A549 (cell line): ENCODE measurements around the gene BDH1. TPM values are rescaled to one million over a fixed set of nuclear protein-coding genes. Genes with fewer than 3 reads are reported as not detected.
"Not testable (repeated sequence)": the region's sequence is repeated elsewhere in the genome, so short reads cannot be mapped to it uniquely, and the experiment has no call there.

ENCODE experiments used
- ATAC-seq, 2 experiments: fragments of 200-7000 bp in 1 of 2; fragments of >200 bp in 1 of 2; cut with Nextera tagmentation in 1 of 2; cut with Tn5 transposase in 1 of 2; 3 replicates each; pipeline versions ENCODE4 v1.8.0 to v1.9.1; 2018 to 2020; ENCODE audit warnings: mild to moderate bottlenecking in 1 of 2, moderate library complexity in 1 of 2
- CTCF ChIA-PET: fragments of 300-600 bp; sonication (Branson Sonifier 250); formaldehyde crosslinking; extraction: SDS; loops from one replicate; lab custom pipeline; 2021; ENCODE audit warnings: antibody characterized with exemption, inconsistent platforms; lab: Yijun Ruan, JAX
- POLR2A ChIA-PET: fragments of 350-600 bp; formaldehyde crosslinking; extraction: SDS; loops from one replicate; lab custom pipeline; 2021; ENCODE audit warnings: antibody characterized with exemption, inconsistent platforms; lab: Yijun Ruan, JAX
- DNase-seq, 2 experiments: peaks; one replicate each; pipeline versions ENCODE4 v3.0.0 to v3.0.0-alpha.2; 2011 to 2016; ENCODE audit warnings: low read depth in 1 of 2, low spot score in 1 of 2
- FAIRE-seq: peaks from 2 replicates; lab custom pipeline; 2011; peaks lifted over from hg19 to GRCh38; lab: Jason Lieb, UNC
- H3K27ac ChIP-seq, 2 experiments: fragments of >200 bp; sonication (Bioruptor Twin); formaldehyde crosslinking; 3 replicates each; pipeline ENCODE4 v1.5.1; 2016 to 2017
- H3K4me1 ChIP-seq: fragments of >200 bp; sonication (Bioruptor Twin); formaldehyde crosslinking; 3 replicates; pipeline ENCODE4 v1.6.1; 2016
- H3K4me2 ChIP-seq: fragments of >200 bp; sonication (Bioruptor Twin); formaldehyde crosslinking; 3 replicates; pipeline ENCODE4 v1.6.1; 2016
- H3K4me3 ChIP-seq: fragments of >200 bp; sonication (Bioruptor Twin); formaldehyde crosslinking; 3 replicates; pipeline ENCODE4 v1.5.1; 2016
- H3K9me3 ChIP-seq: fragments of >200 bp; sonication (Bioruptor Twin); formaldehyde crosslinking; 3 replicates; pipeline ENCODE4 v1.6.1; 2016
- BCL3 ChIP-seq: fragments of >200 bp; sonication (Bioruptor Twin); formaldehyde crosslinking; IDR thresholded peaks from 3 replicates; pipeline ENCODE4 v1.6.1; 2016
- CHD4 ChIP-seq: fragments of 200-600 bp; sonication (generic); IDR thresholded peaks from 2 replicates; pipeline ENCODE4 v1.6.1; 2016; ENCODE audit warnings: antibody characterized with exemption, mild to moderate bottlenecking, borderline replicate concordance
- E2F6 ChIP-seq: IDR thresholded peaks from 2 replicates; pipeline ENCODE4 v1.6.1; 2012; ENCODE audit warnings: low read depth, borderline replicate concordance
- FOSL2 ChIP-seq, 2 experiments: fragments of 450-650 bp in 1 of 2; fragments of >200 bp in 1 of 2; sonication (Bioruptor Twin) in 1 of 2; formaldehyde crosslinking; IDR thresholded peaks; 2 replicates each; pipeline versions ENCODE4 v1.5.0 to v1.6.1; 2016 to 2020; ENCODE audit warnings: mild to moderate bottlenecking in 1 of 2, moderate library complexity in 1 of 2
- HOXA7 ChIP-seq: fragments of 250-450 bp; sonication (Bioruptor Pico); IDR thresholded peaks from 2 replicates; pipeline ENCODE4 v1.5.0; 2020; ENCODE audit warnings: mild to moderate bottlenecking, moderate library complexity
- KDM5A ChIP-seq: fragments of 200-600 bp; sonication (generic); IDR thresholded peaks from 2 replicates; pipeline ENCODE4 v1.6.1; 2016; ENCODE audit warnings: antibody characterized with exemption, mild to moderate bottlenecking
- NFE2L2 ChIP-seq: fragments of 150-350 bp; conservative IDR thresholded peaks from 2 replicates; pipeline ENCODE4 v1.6.1; 2014; ENCODE audit warnings: low read length
- PHF8 ChIP-seq: fragments of 200-600 bp; sonication (generic); IDR thresholded peaks from 2 replicates; pipeline ENCODE4 v1.6.1; 2016; ENCODE audit warnings: low read depth, mild to moderate bottlenecking, antibody characterized with exemption, moderate library complexity, borderline replicate concordance
- POLR2A ChIP-seq: IDR thresholded peaks from 2 replicates; pipeline ENCODE4 v1.6.1; 2012; ENCODE audit warnings: mild to moderate bottlenecking, low read length
- POLR2AphosphoS2 ChIP-seq: conservative IDR thresholded peaks from 2 replicates; pipeline ENCODE4 v1.6.1; 2012; ENCODE audit warnings: low read length, improper control_type of control experiment, inconsistent platforms
- RFX5 ChIP-seq: fragments of 450-650 bp; IDR thresholded peaks from 2 replicates; pipeline ENCODE4 v1.7.1; 2014; ENCODE audit warnings: antibody characterized with exemption, mild to moderate bottlenecking, moderate library complexity
- RNF2 ChIP-seq: fragments of 200-600 bp; sonication (generic); IDR thresholded peaks from 2 replicates; pipeline ENCODE4 v1.6.1; 2016; ENCODE audit warnings: low read depth, mild to moderate bottlenecking, antibody characterized with exemption, moderate library complexity, borderline replicate concordance
- WGBS: methylation state at CpG from one replicate; pipeline ENCODE4 v1.1.6; 2017; ENCODE audit errors: missing lambda C conversion rate; 5-methylcytosine and 5-hydroxymethylcytosine counted together
- polyA minus RNA-seq: library from RNA; depleted of rRNA, polyadenylated mRNA; stranded (reverse); fragments of >200 nt; gene quantifications from 2 replicates; pipeline ENCODE4 v1.2.3, GENCODE V29; 2011; rRNA and poly(A)+ RNA removed
- polyA plus RNA-seq, 4 experiments: library from polyadenylated mRNA; depleted of rRNA in 3 of 4; stranded (reverse); fragments of >200 nt; fragmentation: RNase III in 1 of 4; extraction: RNeasy Plus Mini Kit Qiagen cat#74134 plus additional on column Dnase treatment in 1 of 4; gene quantifications; 2 replicates in 3 of 4; 3 replicates in 1 of 4; pipeline ENCODE4 v1.2.3, GENCODE V29; 2011 to 2017
- TF ChIP-seq, protein P1 (sequence below): fragments of 150-350 bp; IDR thresholded peaks from 2 replicates; pipeline ENCODE4 v1.6.1; 2014; ENCODE audit warnings: low read depth, mild to moderate bottlenecking, low read length
- TF ChIP-seq, protein P2 (sequence below): IDR thresholded peaks from 2 replicates; pipeline ENCODE4 v1.6.1; 2012
- TF ChIP-seq, protein P3 (sequence below): fragments of 250-450 bp; sonication (Bioruptor Pico); IDR thresholded peaks from 2 replicates; pipeline ENCODE4 v1.5.0; 2021; ENCODE audit warnings: mild to moderate bottlenecking, moderate library complexity, borderline replicate concordance

Gene BDH1, protein sequence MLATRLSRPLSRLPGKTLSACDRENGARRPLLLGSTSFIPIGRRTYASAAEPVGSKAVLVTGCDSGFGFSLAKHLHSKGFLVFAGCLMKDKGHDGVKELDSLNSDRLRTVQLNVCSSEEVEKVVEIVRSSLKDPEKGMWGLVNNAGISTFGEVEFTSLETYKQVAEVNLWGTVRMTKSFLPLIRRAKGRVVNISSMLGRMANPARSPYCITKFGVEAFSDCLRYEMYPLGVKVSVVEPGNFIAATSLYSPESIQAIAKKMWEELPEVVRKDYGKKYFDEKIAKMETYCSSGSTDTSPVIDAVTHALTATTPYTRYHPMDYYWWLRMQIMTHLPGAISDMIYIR
- polyA plus RNA-seq (2011; rRNA removed) (4.4 and 4.6 TPM in 2 replicates), polyA plus RNA-seq (2017; fragmentation: RNase III; extraction: RNeasy Plus Mini Kit Qiagen cat#74134 plus additional on column Dnase treatment) (2.8 to 3.7 TPM (median 3.1 TPM) in 3 replicates), polyA minus RNA-seq (3.3 and 3.7 TPM in 2 replicates)
- 5.5 and 6.2 TPM in 2 replicates for polyA plus RNA-seq (2012; cell fraction: cytosol; rRNA removed)
- polyA plus RNA-seq (2012; cell fraction: nucleus; rRNA removed), result 8.8 and 10.5 TPM in 2 replicates

GRCh38 chr3:197555281-197556261, at the start of gene BDH1:
BDH1 (minus strand) TSS chr3:197555968; CDS start chr3:197546443, 9,525 bp downstream.
- ATAC-seq, result peak; percentile 23 to 46; a peak in 5 of 6 replicates
- WGBS, result 10% methylated on average over 18 of the region's 96 CpGs
- peak within 1 kb of the TSS; percentile 67 for H3K4me3 ChIP-seq
- peak within 1 kb of the TSS; percentile 73 for H3K4me2 ChIP-seq
- no peak for TF ChIP-seq RFX5
- TF ChIP-seq, protein P1, sequence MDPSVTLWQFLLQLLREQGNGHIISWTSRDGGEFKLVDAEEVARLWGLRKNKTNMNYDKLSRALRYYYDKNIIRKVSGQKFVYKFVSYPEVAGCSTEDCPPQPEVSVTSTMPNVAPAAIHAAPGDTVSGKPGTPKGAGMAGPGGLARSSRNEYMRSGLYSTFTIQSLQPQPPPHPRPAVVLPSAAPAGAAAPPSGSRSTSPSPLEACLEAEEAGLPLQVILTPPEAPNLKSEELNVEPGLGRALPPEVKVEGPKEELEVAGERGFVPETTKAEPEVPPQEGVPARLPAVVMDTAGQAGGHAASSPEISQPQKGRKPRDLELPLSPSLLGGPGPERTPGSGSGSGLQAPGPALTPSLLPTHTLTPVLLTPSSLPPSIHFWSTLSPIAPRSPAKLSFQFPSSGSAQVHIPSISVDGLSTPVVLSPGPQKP, result no peak
- no peak for TF ChIP-seq POLR2AphosphoS2
- TF ChIP-seq HOXA7 (CRISPR knock-in tag), result no peak
- peak; percentile 30; the same call in 1 of the 2 replicates for TF ChIP-seq PHF8
- no peak for TF ChIP-seq POLR2A
- no peak for TF ChIP-seq E2F6
- no peak for TF ChIP-seq FOSL2 (IDR thresholded peaks at IDR 0.05)
- no peak for TF ChIP-seq FOSL2 (CRISPR knock-in tag; IDR thresholded peaks at IDR 0.05)
- TF ChIP-seq KDM5A, result no peak
- no peak for TF ChIP-seq CHD4
- TF ChIP-seq, protein P2, sequence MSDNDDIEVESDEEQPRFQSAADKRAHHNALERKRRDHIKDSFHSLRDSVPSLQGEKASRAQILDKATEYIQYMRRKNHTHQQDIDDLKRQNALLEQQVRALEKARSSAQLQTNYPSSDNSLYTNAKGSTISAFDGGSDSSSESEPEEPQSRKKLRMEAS, result peak; percentile 47; the same call in 1 of the 2 replicates
- TF ChIP-seq RNF2, result no peak
- TF ChIP-seq BCL3, result no peak
- TF ChIP-seq, protein P3, sequence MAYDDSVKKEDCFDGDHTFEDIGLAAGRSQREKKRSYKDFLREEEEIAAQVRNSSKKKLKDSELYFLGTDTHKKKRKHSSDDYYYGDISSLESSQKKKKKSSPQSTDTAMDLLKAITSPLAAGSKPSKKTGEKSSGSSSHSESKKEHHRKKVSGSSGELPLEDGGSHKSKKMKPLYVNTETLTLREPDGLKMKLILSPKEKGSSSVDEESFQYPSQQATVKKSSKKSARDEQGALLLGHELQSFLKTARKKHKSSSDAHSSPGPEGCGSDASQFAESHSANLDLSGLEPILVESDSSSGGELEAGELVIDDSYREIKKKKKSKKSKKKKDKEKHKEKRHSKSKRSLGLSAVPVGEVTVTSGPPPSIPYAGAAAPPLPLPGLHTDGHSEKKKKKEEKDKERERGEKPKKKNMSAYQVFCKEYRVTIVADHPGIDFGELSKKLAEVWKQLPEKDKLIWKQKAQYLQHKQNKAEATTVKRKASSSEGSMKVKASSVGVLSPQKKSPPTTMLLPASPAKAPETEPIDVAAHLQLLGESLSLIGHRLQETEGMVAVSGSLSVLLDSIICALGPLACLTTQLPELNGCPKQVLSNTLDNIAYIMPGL (CRISPR knock-in tag), result no peak
- TF ChIP-seq, all 56 proteins: peak for 2
- DNase-seq (peak in 1 of 2 experiments; percentile 7), FAIRE-seq (no peak)
- Histone ChIP-seq H3K4me1 (0 out of 3 replicates have a peak, but pooled peaks cover 3% of the 10 kb centered on the region), H3K27ac (peak within 1 kb of the TSS; percentile 55 to 76), H3K9me3 (no peaks in the 10 kb centered on the region)
- CTCF ChIA-PET, result interaction anchor here (1.6 kb wide), 1 partner anchor 20 kb away, joined by 3 read pairs; no protein-coding TSS in a partner anchor
- POLR2A ChIA-PET, result no interaction called here

DNA sequence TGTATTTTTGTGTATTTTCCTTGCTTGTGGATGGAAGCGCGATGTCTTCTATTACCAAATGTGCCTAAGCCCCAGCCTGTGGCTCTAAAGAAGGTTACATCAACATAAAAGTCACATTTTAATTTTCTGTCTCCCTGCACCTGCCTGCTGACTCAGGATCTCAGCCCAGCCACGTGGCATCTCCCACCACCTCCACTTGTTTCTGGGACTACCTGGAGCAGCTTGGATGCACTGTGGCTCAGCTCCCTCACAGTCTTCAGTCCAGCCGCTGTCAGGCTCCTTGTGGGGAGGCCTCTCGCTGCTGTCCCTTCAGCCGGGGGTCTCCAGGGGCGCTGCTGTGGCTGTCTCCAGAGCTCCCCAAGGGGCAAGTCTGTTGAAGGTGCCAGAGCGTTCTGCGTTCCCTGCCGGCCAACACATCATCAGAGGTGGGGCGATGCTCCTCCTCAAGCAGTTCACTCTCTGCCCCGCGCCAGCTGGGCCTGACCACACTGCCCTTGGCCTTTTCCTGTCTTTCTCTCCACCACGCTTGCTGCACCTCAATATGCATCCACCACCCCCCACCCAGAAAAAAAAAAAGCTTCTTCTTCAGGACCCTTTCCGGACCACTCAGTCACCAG, 47.7 kb upstream of the BDH1 start:
- no peak for DNase-seq
- H3K27ac ChIP-seq, result no peak overlapping the region
- no peak for TF ChIP-seq NFE2L2
- TF ChIP-seq, all 56 proteins: peak for 0
- Histone ChIP-seq H3K9me3 (no peaks in the 10 kb centered on the region), H3K4me2 (no peak overlapping the region), H3K4me3 (no peak overlapping the region), H3K4me1 (no peaks in the 10 kb centered on the region)
- CTCF ChIA-PET, result no interaction called here
- ATAC-seq, result no peak
- POLR2A ChIA-PET, result no interaction called here
- 93% methylated on average over 15 of the region's 15 CpGs for whole genome bisulfite sequencing
- no peak for FAIRE-seq

GRCh38 chr3:197602351-197602750, 46.6 kb upstream of the BDH1 start:
- H3K9me3 ChIP-seq, H3K27ac ChIP-seq, POLR2A ChIA-PET, FAIRE-seq, DNase-seq, H3K4me2 ChIP-seq, H3K4me3 ChIP-seq, CTCF ChIA-PET, ATAC-seq, H3K4me1 ChIP-seq: not testable (repeated sequence)
- 96% methylated on average over 5 of the region's 31 CpGs for WGBS

GRCh38 chr3:197601566-197601840, 45.7 kb upstream of the BDH1 start:
- H3K4me3 ChIP-seq, CTCF ChIA-PET, H3K27ac ChIP-seq, DNase-seq, FAIRE-seq, ATAC-seq, POLR2A ChIA-PET, H3K9me3 ChIP-seq, H3K4me1 ChIP-seq, H3K4me2 ChIP-seq: not testable (repeated sequence)
- WGBS, result 91% methylated on average over 2 of the region's 2 CpGs
